Measurements from ENCODE around the gene TRIM42. TPM values are rescaled to one million over a fixed set of nuclear protein-coding genes. Genes with fewer than 3 reads are reported as not detected.

TRIM42 gene
- total and polyA plus RNA-seq, 7 experiments from 2014 or later: not detected

DNA sequence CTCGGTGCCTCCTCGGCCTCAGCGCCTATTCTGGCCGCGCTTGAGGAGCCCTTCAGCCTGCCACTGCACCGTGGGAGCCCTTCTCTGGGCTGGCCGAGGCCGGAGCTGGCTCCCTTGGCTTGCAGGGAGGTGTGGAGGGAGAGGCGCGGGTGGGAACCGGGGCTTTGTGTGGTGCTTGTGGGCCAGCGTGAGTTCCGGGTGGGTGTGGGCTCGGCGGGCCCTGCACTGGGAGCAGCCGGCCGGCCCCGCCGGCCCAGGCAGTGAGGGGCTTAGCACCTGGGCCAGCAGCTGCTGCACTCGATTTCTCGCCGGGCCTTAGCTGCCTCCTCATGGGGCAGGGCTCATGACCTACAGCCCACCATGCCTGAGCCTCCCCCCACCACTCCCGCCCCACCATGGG lies 26.6 kb upstream of the TRIM42 start:
- Mint-ChIP-seq H3K27me3 (peaks cover 0 to 44% (median 7%) of the 10 kb centered on the region in 5 donors), H3K4me3 (no peak overlapping the region), H3K36me3 (no peaks in the 10 kb centered on the region), H3K27ac (no peak overlapping the region), H3K9me3 (peaks cover 0 to 17% (median 6%) of the 10 kb centered on the region in 11 donors), H3K4me1 (no peaks in the 10 kb centered on the region)
- Histone ChIP-seq H3K27me3 (ENCODE audit: control insufficient read depth in 2 of 2, insufficient read depth in 2 of 2, low read length in 2 of 2) (no peaks in the 10 kb centered on the region), H3K36me3 (ENCODE audit: control insufficient read depth in 2 of 3, insufficient read depth in 3 of 3, low read length in 3 of 3) (no peaks in the 10 kb centered on the region), H3K4me3 (ENCODE audit: low read length) (no peak overlapping the region), H3K4me1 (ENCODE audit: control insufficient read depth in 2 of 2, insufficient read depth in 2 of 2, low read length in 2 of 2) (no peaks in the 10 kb centered on the region), H3K9me3 (ENCODE audit: control insufficient read depth in 2 of 3, low read length in 3 of 3) (no peaks in the 10 kb centered on the region), H3K27ac (ENCODE audit: low read depth, low read length) (no peak overlapping the region)
- CTCF ChIA-PET: no interaction called here
- ATAC-seq (no peak), DNase-seq (no peak)
- intact Hi-C loops (cut with micrococcal nuclease): no loop called here
- POLR2A ChIA-PET: no interaction called here

DNA sequence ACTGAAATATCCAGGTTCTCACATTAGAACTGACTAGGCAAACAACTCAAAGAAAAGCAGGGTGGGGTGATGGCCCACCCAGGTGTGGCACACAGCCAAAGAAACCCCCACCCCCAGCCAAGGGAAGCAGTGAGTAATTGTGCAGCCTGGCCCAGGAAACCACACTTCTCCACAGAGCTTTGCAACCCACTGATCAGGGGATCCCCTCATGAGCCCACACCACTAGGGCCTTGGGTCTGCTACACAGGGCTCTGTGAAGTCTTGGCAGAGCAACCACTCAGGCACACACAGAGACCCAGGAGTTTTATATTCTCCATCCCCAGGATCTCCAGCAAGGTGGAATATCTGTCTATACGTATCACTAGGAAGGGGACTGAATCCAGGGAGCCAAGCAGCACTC lies 22.2 kb upstream of the TRIM42 start:
- Mint-ChIP-seq H3K36me3 (no peaks in the 10 kb centered on the region), H3K27ac (no peak overlapping the region), H3K9me3 (peaks cover 0 to 39% (median 7%) of the 10 kb centered on the region in 11 donors), H3K4me1 (no peaks in the 10 kb centered on the region), H3K4me3 (no peak overlapping the region), H3K27me3 (peaks cover 0 to 26% (median 7%) of the 10 kb centered on the region in 5 donors)
- Histone ChIP-seq H3K9me3 (ENCODE audit: control insufficient read depth in 2 of 3, low read length in 3 of 3) (no peaks in the 10 kb centered on the region), H3K27me3 (ENCODE audit: control insufficient read depth in 2 of 2, insufficient read depth in 2 of 2, low read length in 2 of 2) (no peaks in the 10 kb centered on the region), H3K4me3 (ENCODE audit: low read length) (no peak overlapping the region), H3K36me3 (ENCODE audit: control insufficient read depth in 2 of 3, insufficient read depth in 3 of 3, low read length in 3 of 3) (no peaks in the 10 kb centered on the region), H3K4me1 (ENCODE audit: control insufficient read depth in 2 of 2, insufficient read depth in 2 of 2, low read length in 2 of 2) (no peaks in the 10 kb centered on the region), H3K27ac (ENCODE audit: low read depth, low read length) (no peak overlapping the region)
- CTCF ChIA-PET: no interaction called here
- POLR2A ChIA-PET: no interaction called here
- DNase-seq: no peak
- intact Hi-C loops (cut with micrococcal nuclease): no loop called here
- no peak for ATAC-seq

DNA sequence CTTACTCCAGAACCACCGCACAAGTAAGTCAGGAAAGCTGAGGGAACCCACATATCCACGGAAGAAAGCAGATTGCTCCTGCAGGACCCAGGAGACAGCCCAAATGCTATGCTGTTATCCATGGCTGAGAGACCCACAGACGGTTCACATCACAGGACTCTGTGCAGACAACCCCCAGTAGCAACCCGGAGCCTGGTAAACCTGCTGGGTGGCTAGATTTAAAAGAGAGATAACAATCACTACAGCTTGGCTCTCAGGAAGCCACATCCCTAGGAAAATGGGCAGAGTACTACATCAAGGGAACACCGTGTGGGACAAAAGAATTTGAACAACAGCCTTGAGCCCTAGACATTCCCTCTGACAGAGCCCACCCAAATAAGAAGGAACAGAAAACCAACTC lies 13.8 kb upstream of the TRIM42 start:
- Histone ChIP-seq H3K36me3 (ENCODE audit: control insufficient read depth in 2 of 3, insufficient read depth in 3 of 3, low read length in 3 of 3) (no peaks in the 10 kb centered on the region), H3K27me3 (ENCODE audit: control insufficient read depth in 2 of 2, insufficient read depth in 2 of 2, low read length in 2 of 2) (no peaks in the 10 kb centered on the region), H3K9me3 (ENCODE audit: control insufficient read depth in 2 of 3, low read length in 3 of 3) (peaks cover 0 to 5% (median 0%) of the 10 kb centered on the region in 3 experiments), H3K4me1 (ENCODE audit: control insufficient read depth in 2 of 2, insufficient read depth in 2 of 2, low read length in 2 of 2) (no peaks in the 10 kb centered on the region), H3K4me3 (ENCODE audit: low read length) (no peak overlapping the region), H3K27ac (ENCODE audit: low read depth, low read length) (no peak overlapping the region)
- Mint-ChIP-seq H3K4me3 (no peak overlapping the region), H3K4me1 (no peaks in the 10 kb centered on the region), H3K27ac (no peak overlapping the region), H3K27me3 (peaks cover 0 to 22% (median 0%) of the 10 kb centered on the region in 5 donors), H3K36me3 (no peaks in the 10 kb centered on the region), H3K9me3 (peaks cover 2 to 50% (median 15%) of the 10 kb centered on the region in 11 donors)
- DNase-seq (no peak), ATAC-seq (no peak)
- POLR2A ChIA-PET: no interaction called here
- CTCF ChIA-PET: no interaction called here
- intact Hi-C loops (cut with micrococcal nuclease): no loop called here

DNA sequence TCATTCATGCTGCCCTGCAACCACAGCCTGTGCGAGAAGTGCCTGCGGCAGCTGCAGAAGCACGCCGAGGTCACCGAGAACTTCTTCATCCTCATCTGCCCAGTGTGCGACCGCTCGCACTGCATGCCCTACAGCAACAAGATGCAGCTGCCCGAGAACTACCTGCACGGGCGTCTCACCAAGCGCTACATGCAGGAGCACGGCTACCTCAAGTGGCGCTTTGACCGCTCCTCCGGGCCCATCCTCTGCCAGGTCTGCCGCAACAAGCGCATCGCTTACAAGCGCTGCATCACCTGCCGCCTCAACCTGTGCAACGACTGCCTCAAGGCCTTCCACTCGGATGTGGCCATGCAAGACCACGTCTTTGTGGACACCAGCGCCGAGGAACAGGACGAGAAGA lies 4.7 kb downstream of the TRIM42 start:
- ATAC-seq (no peak), DNase-seq (no peak)
- ChIA-PET CTCF (no interaction called here), POLR2A (no interaction called here)
- no peak overlapping the region for H3K27ac ChIP-seq (ENCODE audit: low read depth, low read length)
- peaks cover 0 to 6% (median 0%) of the 10 kb centered on the region in 11 donors for H3K9me3 Mint-ChIP-seq
- H3K4me1 Mint-ChIP-seq: no peaks in the 10 kb centered on the region
- intact Hi-C loops (cut with micrococcal nuclease): no loop called here
- H3K4me1 ChIP-seq (ENCODE audit: control insufficient read depth in 2 of 2, insufficient read depth in 2 of 2, low read length in 2 of 2): no peaks in the 10 kb centered on the region
- peaks cover 0 to 4% (median 0%) of the 10 kb centered on the region in 5 donors for H3K36me3 Mint-ChIP-seq
- H3K9me3 ChIP-seq (ENCODE audit: control insufficient read depth in 2 of 3, low read length in 3 of 3): no peaks in the 10 kb centered on the region
- no peaks in the 10 kb centered on the region for H3K36me3 ChIP-seq (ENCODE audit: control insufficient read depth in 2 of 3, insufficient read depth in 3 of 3, low read length in 3 of 3)
- H3K27me3 Mint-ChIP-seq: peaks cover 0 to 8% (median 0%) of the 10 kb centered on the region in 5 donors
- no peaks in the 10 kb centered on the region for H3K27me3 ChIP-seq (ENCODE audit: control insufficient read depth in 2 of 2, insufficient read depth in 2 of 2, low read length in 2 of 2)
- no peak overlapping the region for H3K4me3 Mint-ChIP-seq
- H3K4me3 ChIP-seq (ENCODE audit: low read length): no peak overlapping the region
- no peak overlapping the region for H3K27ac Mint-ChIP-seq

DNA sequence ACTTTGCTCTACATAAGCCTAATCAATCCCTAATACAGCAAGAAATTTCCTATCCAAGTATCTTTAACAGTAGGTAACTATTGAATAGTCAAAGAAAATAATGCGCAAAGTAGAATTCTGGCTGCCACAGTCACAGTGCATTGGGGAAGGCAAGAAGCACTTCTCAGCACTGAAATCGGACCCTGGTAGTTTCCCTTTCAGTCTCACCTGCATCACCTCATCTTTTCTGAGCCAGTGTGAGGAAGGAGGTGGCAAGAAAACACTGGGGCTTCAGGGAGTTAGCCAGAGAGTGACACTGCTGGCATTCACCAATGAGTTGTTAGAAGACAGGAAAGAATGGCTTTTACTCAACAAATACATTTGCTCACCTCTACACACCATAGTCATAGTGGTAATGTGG lies 8.3 kb downstream of the TRIM42 start:
- POLR2A ChIA-PET: no interaction called here
- ATAC-seq: no peak
- no peak overlapping the region for H3K27ac Mint-ChIP-seq

DNA sequence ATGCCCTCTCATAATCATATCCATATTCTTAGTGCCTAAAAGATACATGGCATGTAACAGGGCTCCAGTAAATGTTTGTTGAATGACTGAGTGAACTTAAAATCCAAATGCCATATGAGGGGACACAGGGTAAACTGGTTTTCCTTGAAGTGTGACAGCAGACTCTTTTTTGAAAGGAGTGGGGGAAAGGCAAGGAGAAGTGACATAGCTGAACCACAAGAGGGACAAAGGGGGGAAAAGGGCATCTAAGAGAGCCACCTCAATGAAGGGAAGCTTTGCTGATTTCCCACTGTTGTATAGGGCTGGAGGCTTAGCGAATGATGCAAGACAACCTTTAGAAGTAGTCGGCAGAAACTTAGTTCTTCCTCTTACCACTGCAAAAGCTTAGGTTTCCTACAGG lies 9.1 kb downstream of the TRIM42 start:
- no peak overlapping the region for H3K4me3 ChIP-seq (ENCODE audit: low read length)
- peaks cover 0 to 4% (median 0%) of the 10 kb centered on the region in 5 donors for H3K36me3 Mint-ChIP-seq
- ATAC-seq: no peak
- H3K9me3 Mint-ChIP-seq: peaks cover 0 to 6% (median 0%) of the 10 kb centered on the region in 11 donors
- H3K36me3 ChIP-seq (ENCODE audit: control insufficient read depth in 2 of 3, insufficient read depth in 3 of 3, low read length in 3 of 3): no peaks in the 10 kb centered on the region
- no peak overlapping the region for H3K27ac Mint-ChIP-seq
- no peaks in the 10 kb centered on the region for H3K27me3 ChIP-seq (ENCODE audit: control insufficient read depth in 2 of 2, insufficient read depth in 2 of 2, low read length in 2 of 2)
- no peaks in the 10 kb centered on the region for H3K4me1 ChIP-seq (ENCODE audit: control insufficient read depth in 2 of 2, insufficient read depth in 2 of 2, low read length in 2 of 2)
- DNase-seq: no peak
- H3K9me3 ChIP-seq (ENCODE audit: control insufficient read depth in 2 of 3, low read length in 3 of 3): no peaks in the 10 kb centered on the region
- peaks cover 0 to 8% (median 0%) of the 10 kb centered on the region in 5 donors for H3K27me3 Mint-ChIP-seq
- intact Hi-C loops (cut with micrococcal nuclease): no loop called here
- no peaks in the 10 kb centered on the region for H3K4me1 Mint-ChIP-seq
- H3K27ac ChIP-seq (ENCODE audit: low read depth, low read length): no peak overlapping the region
- H3K4me3 Mint-ChIP-seq: no peak overlapping the region
- ChIA-PET CTCF (no interaction called here), POLR2A (no interaction called here)

More for the DNA sequence above, 8.3 kb downstream of the TRIM42 start:
- CTCF ChIA-PET: no interaction called here
- Mint-ChIP-seq H3K4me3 (no peak overlapping the region), H3K9me3 (peaks cover 0 to 6% (median 0%) of the 10 kb centered on the region in 11 donors), H3K27me3 (peaks cover 0 to 8% (median 0%) of the 10 kb centered on the region in 5 donors), H3K36me3 (peaks cover 0 to 4% (median 0%) of the 10 kb centered on the region in 5 donors), H3K4me1 (no peaks in the 10 kb centered on the region)
- DNase-seq: no peak
- Histone ChIP-seq H3K4me1 (ENCODE audit: control insufficient read depth in 2 of 2, insufficient read depth in 2 of 2, low read length in 2 of 2) (no peaks in the 10 kb centered on the region), H3K36me3 (ENCODE audit: control insufficient read depth in 2 of 3, insufficient read depth in 3 of 3, low read length in 3 of 3) (no peaks in the 10 kb centered on the region), H3K9me3 (ENCODE audit: control insufficient read depth in 2 of 3, low read length in 3 of 3) (no peaks in the 10 kb centered on the region), H3K27ac (ENCODE audit: low read depth, low read length) (no peak overlapping the region), H3K4me3 (ENCODE audit: low read length) (no peak overlapping the region), H3K27me3 (ENCODE audit: control insufficient read depth in 2 of 2, insufficient read depth in 2 of 2, low read length in 2 of 2) (no peaks in the 10 kb centered on the region)
- intact Hi-C loops (cut with micrococcal nuclease): no loop called here

DNA sequence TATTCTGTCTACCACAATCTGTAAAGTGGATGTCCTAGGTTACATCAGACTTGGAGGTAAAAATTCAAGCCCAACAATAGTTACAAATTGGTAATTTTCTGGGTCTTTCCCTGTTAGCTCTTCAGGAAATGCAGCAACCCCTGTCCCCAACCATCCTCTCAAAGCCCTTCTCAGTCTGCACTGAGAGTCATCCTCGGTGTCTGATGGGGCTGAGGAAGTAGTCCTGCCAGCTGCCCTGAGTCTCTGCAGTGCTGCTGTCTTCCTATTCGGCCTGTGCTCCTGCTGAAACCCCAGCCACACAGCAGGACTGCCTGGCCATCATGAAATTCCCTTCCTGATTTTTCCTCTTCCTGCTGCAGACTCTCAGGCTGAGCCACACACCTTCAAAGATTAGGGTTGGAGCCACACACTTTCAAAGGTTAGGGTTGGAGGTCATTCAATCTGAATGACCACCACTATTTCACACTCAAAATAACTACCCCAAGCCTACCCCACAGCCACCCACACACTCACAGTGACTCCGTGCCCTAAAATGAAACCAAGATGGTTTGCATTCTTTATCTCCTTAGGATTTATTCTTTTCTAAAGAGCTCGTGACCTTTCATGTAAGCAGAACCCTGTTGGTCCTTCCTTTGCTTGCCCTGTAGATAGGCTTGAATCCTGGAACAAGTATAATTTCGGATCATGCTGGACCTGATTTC lies 17.6 kb downstream of the TRIM42 start:
- DNase-seq (no peak), ATAC-seq (no peak)
- H3K36me3 ChIP-seq (ENCODE audit: control insufficient read depth in 2 of 3, insufficient read depth in 3 of 3, low read length in 3 of 3): no peaks in the 10 kb centered on the region
- H3K27me3 ChIP-seq (ENCODE audit: control insufficient read depth in 2 of 2, insufficient read depth in 2 of 2, low read length in 2 of 2): peaks cover 0 to 3% of the 10 kb centered on the region in 2 donors
- Mint-ChIP-seq H3K36me3 (no peaks in the 10 kb centered on the region), H3K9me3 (peaks cover 0 to 5% (median 0%) of the 10 kb centered on the region in 11 donors), H3K27ac (no peak overlapping the region), H3K27me3 (peaks cover 0 to 16% (median 4%) of the 10 kb centered on the region in 5 donors), H3K4me3 (no peak overlapping the region), H3K4me1 (peaks cover 0 to 3% (median 0%) of the 10 kb centered on the region in 7 donors)
- no peak overlapping the region for H3K27ac ChIP-seq (ENCODE audit: low read depth, low read length)
- H3K9me3 ChIP-seq (ENCODE audit: control insufficient read depth in 2 of 3, low read length in 3 of 3): no peaks in the 10 kb centered on the region
- CTCF ChIA-PET: no interaction called here
- no peaks in the 10 kb centered on the region for H3K4me1 ChIP-seq (ENCODE audit: control insufficient read depth in 2 of 2, insufficient read depth in 2 of 2, low read length in 2 of 2)
- POLR2A ChIA-PET: no interaction called here
- H3K4me3 ChIP-seq (ENCODE audit: low read length): no peak overlapping the region
- intact Hi-C loops (cut with micrococcal nuclease): no loop called here
